Tibial artery (tissue), 4 donors: ENCODE measurements around the gene TBC1D1.

Experiments used
- DNase-seq, 2 donors: peaks; one replicate each; pipeline ENCODE4 v3.0.0-alpha.2; 2019
- H3K27ac ChIP-seq, 2 donors: fragments of 200-600 bp; sonication (generic) in 1 of 2; 1 replicate in 1 of 2; 2 replicates in 1 of 2; pipeline ENCODE4 v1.5.1; 2018 to 2019; ENCODE audit warnings: mild to moderate bottlenecking in 1 of 2
- H3K27me3 ChIP-seq, 2 donors: fragments of 200-600 bp; sonication (generic) in 1 of 2; one replicate each; pipeline versions ENCODE4 v1.5.1 to v1.6.0; 2016 to 2019
- H3K36me3 ChIP-seq, 3 donors: fragments of 200-600 bp; sonication (generic) in 2 of 3; one replicate each; pipeline ENCODE4 v1.5.1; 2016 to 2019; ENCODE audit warnings: mild to moderate bottlenecking in 2 of 3
- H3K4me1 ChIP-seq, 4 donors: fragments of 200-600 bp; sonication (generic) in 2 of 4; 1 replicate in 3 of 4; 2 replicates in 1 of 4; pipeline ENCODE4 v1.5.1; 2016 to 2019
- H3K4me3 ChIP-seq, 2 donors: fragments of 200-600 bp; sonication (generic) in 1 of 2; 1 replicate in 1 of 2; 2 replicates in 1 of 2; pipeline ENCODE4 v1.5.1; 2018 to 2019; ENCODE audit warnings: mild to moderate bottlenecking in 2 of 2
- H3K9me3 ChIP-seq, 3 donors: fragments of 200-600 bp; sonication (generic) in 1 of 3; one replicate each; pipeline ENCODE4 v1.5.1; 2016 to 2019
- intact Hi-C: fragments of 100-400 bp; cut with DNase I; formaldehyde crosslinking; loops from one replicate; pipeline ENCODE4 v1.15.0; 2023; ENCODE audit warnings: low total_unique reads
- TF ChIP-seq, protein P1 (sequence below), 2 experiments: fragments of 200-600 bp in 1 of 2; fragments of 450-650 bp in 1 of 2; IDR thresholded peaks; one replicate each; pipeline ENCODE4 v1.5.1; 2017 to 2019; ENCODE audit warnings: antibody characterized with exemption in 2 of 2, mild to moderate bottlenecking in 1 of 2, moderate library complexity in 1 of 2

TBC1D1 gene

GRCh38 chr4:38011511-38012162 is 120.8 kb downstream of the TBC1D1 start:
- TF ChIP-seq, protein P1, sequence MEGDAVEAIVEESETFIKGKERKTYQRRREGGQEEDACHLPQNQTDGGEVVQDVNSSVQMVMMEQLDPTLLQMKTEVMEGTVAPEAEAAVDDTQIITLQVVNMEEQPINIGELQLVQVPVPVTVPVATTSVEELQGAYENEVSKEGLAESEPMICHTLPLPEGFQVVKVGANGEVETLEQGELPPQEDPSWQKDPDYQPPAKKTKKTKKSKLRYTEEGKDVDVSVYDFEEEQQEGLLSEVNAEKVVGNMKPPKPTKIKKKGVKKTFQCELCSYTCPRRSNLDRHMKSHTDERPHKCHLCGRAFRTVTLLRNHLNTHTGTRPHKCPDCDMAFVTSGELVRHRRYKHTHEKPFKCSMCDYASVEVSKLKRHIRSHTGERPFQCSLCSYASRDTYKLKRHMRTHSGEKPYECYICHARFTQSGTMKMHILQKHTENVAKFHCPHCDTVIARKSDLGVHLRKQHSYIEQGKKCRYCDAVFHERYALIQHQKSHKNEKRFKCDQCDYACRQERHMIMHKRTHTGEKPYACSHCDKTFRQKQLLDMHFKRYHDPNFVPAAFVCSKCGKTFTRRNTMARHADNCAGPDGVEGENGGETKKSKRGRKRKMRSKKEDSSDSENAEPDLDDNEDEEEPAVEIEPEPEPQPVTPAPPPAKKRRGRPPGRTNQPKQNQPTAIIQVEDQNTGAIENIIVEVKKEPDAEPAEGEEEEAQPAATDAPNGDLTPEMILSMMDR (IDR thresholded peaks at IDR 0.05): no peak
- Histone ChIP-seq H3K4me1 (peaks cover 0 to 91% (median 42%) of the 10 kb centered on the region in 4 donors), H3K9me3 (no peaks in the 10 kb centered on the region), H3K4me3 (no peak overlapping the region), H3K27ac (peak overlapping the region in 1 of 2 donors; percentile 73), H3K27me3 (no peaks in the 10 kb centered on the region), H3K36me3 (peaks cover 0 to 11% (median 9%) of the 10 kb centered on the region in 3 donors)
- DNase-seq: no peak
- intact Hi-C loops: no loop called here

DNA sequence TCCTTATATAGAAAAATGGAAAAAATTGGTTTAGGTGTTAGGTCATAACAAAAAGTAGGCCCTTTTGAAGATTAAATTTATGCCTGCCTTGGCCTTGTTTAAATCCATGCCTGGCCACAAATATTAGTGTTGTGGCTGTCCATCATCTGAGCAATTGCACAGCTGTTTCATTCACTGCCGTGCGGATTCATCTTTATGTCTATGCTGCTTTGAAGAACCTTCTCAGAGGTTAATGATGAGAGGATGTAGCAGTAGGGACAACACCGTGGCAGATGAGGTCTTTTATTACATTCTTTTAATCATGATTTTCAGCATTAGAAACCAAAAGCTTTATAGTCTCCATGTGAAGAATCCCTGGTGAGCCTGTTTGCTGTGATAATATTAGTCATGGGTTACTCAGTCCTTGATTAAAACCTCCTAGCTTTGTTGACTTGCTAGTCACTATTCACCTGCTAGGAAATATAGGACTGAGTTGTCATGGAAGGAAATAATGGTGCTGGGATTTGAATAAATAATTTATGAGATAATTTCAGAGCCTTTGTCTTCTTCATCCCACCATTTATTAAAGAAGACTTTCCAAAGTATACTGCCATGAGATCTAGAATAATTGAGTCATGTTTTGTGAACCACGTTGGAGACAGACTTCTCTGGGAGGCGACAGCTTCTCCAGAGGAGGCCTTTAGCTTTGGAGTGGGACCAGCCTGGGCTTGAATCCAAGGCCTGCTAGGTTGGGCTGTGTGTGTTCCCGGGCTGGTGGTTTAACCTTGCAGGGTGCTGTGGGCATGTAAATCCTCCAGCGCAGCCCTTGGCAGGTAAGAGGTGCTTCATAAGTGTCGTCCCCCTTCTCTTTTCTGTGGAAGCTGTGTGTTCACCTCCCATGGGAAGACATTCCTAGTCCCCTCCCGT is 122.8 kb downstream of the TBC1D1 start:
- no peaks in the 10 kb centered on the region for H3K9me3 ChIP-seq

DNA sequence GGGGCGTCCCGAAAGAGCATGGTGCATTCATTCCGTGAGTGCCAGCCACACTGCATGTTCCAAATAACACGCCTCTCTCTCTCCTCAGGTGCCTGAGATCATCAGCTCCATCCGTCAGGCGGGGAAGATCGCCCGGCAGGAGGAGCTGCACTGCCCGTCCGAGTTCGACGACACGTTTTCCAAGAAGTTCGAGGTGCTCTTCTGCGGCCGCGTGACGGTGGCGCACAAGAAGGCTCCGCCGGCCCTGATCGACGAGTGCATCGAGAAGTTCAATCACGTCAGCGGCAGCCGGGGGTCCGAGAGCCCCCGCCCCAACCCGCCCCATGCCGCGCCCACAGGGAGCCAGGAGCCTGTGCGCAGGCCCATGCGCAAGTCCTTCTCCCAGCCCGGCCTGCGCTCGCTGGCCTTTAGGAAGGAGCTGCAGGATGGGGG is 123.6 kb downstream of the TBC1D1 start:
- Histone ChIP-seq H3K4me1 (peaks cover 0 to 70% (median 28%) of the 10 kb centered on the region in 4 donors), H3K27me3 (no peaks in the 10 kb centered on the region), H3K4me3 (no peak overlapping the region), H3K27ac (peak overlapping the region in 1 of 2 donors; percentile 51), H3K36me3 (peaks cover 0 to 16% (median 14%) of the 10 kb centered on the region in 3 donors), H3K9me3 (no peaks in the 10 kb centered on the region)
- TF ChIP-seq, protein P1 (IDR thresholded peaks at IDR 0.05): no peak
- no peak for DNase-seq
- intact Hi-C loops: no loop called here

More for the DNA sequence above, 122.8 kb downstream of the TBC1D1 start:
- intact Hi-C loops: no loop called here
- Histone ChIP-seq H3K4me1 (peaks cover 0 to 77% (median 31%) of the 10 kb centered on the region in 4 donors), H3K27ac (peak overlapping the region; percentile 11 to 51), H3K4me3 (no peak overlapping the region), H3K36me3 (peaks cover 0 to 16% (median 14%) of the 10 kb centered on the region in 3 donors), H3K27me3 (no peaks in the 10 kb centered on the region)
- TF ChIP-seq, protein P1 (IDR thresholded peaks at IDR 0.05): no peak
- DNase-seq: peak; percentile 53 to 90

- no peak for DNase-seq
- Histone ChIP-seq H3K9me3 (no peaks in the 10 kb centered on the region), H3K27ac (peak overlapping the region; percentile 15 to 19), H3K36me3 (peaks cover 5 to 25% (median 24%) of the 10 kb centered on the region in 3 donors), H3K27me3 (no peaks in the 10 kb centered on the region), H3K4me3 (no peak overlapping the region), H3K4me1 (peaks cover 0 to 54% (median 17%) of the 10 kb centered on the region in 4 donors)
- intact Hi-C loops: no loop called here
- TF ChIP-seq, protein P1 (IDR thresholded peaks at IDR 0.05): no peak
Observed at GRCh38 chr4:38015886-38016515, 125.1 kb downstream of the TBC1D1 start.

DNA sequence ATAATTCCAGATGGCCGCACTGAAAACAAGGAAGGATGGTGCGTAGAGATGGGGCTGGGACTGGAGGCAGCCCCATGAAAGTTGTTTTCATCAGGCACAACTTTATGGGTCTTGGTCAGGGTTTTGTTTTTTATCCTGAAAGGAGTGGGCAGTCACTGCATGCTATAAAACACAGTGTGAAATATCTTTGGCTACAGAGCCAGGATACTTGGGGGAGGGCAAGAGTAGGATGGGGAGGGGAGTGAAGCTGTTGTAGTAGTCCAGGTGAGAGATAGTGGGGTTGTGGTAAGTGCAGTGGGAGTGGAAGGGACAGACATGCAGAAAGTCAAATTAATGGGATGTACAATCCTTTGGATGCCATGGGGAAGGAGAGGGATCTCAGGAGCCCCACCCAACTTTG is 125.8 kb downstream of the TBC1D1 start:
- intact Hi-C loops: no loop called here
- Histone ChIP-seq H3K27me3 (no peaks in the 10 kb centered on the region), H3K36me3 (peaks cover 12 to 32% (median 31%) of the 10 kb centered on the region in 3 donors), H3K4me3 (no peak overlapping the region), H3K9me3 (no peaks in the 10 kb centered on the region), H3K4me1 (peaks cover 0 to 47% (median 17%) of the 10 kb centered on the region in 4 donors), H3K27ac (peak overlapping the region in 1 of 2 donors; percentile 15)
- TF ChIP-seq, protein P1 (IDR thresholded peaks at IDR 0.05): no peak
- DNase-seq: no peak
